Mesendoderm (in vitro differentiated cells): Measurements from ENCODE around the gene ATP6V0C.

Experiments used
- DNase-seq: peaks from one replicate; pipeline ENCODE4 v3.0.0; 2013
- H2AK5ac ChIP-seq: 2 replicates; pipeline ENCODE4 v1.6.1; 2013; ENCODE audit warnings: low read length, inconsistent platforms
- H2BK120ac ChIP-seq: 2 replicates; pipeline ENCODE4 v1.6.1; 2013; ENCODE audit warnings: low read depth, mild to moderate bottlenecking, low read length, moderate library complexity, mixed read lengths
- H2BK15ac ChIP-seq: replicated peaks from 2 replicates; pipeline ENCODE4 v1.6.1; 2013; ENCODE audit warnings: low read depth, mild to moderate bottlenecking, moderate library complexity
- H2BK5ac ChIP-seq: 2 replicates; pipeline ENCODE4 v1.6.1; 2013; ENCODE audit warnings: low read length, inconsistent platforms
- H3K18ac ChIP-seq: 2 replicates; pipeline ENCODE4 v1.6.1; 2013; ENCODE audit warnings: mild to moderate bottlenecking, low read length, mixed read lengths
- H3K23ac ChIP-seq: one replicate; pipeline ENCODE4 v1.6.1; 2013; ENCODE audit warnings: low read length
- H3K27ac ChIP-seq: 2 replicates; pipeline ENCODE4 v1.5.1; 2013; ENCODE audit warnings: low read depth, mild to moderate bottlenecking, inconsistent platforms, low read length, moderate library complexity
- H3K27me3 ChIP-seq: 2 replicates; pipeline ENCODE4 v1.6.1; 2013; ENCODE audit warnings: low read length, control low read depth, mild to moderate bottlenecking, inconsistent platforms; ENCODE audit not compliant: insufficient read depth, poor library complexity
- H3K36me3 ChIP-seq: 2 replicates; pipeline ENCODE4 v1.6.1; 2013; ENCODE audit warnings: low read length, inconsistent platforms; ENCODE audit not compliant: control insufficient read depth, insufficient read depth
- H3K4ac ChIP-seq: one replicate; pipeline ENCODE4 v1.6.1; 2013; ENCODE audit warnings: low read depth, mild to moderate bottlenecking, low read length, moderate library complexity
- H3K4me1 ChIP-seq: 2 replicates; pipeline ENCODE4 v1.6.1; 2013; ENCODE audit warnings: low read depth, low read length, inconsistent platforms; ENCODE audit not compliant: control insufficient read depth
- H3K4me2 ChIP-seq: 2 replicates; pipeline ENCODE4 v1.6.1; 2013; ENCODE audit warnings: low read length
- H3K4me3 ChIP-seq: 2 replicates; pipeline ENCODE4 v1.5.1; 2013; ENCODE audit warnings: mild to moderate bottlenecking, low read length
- H3K56ac ChIP-seq: one replicate; pipeline ENCODE4 v1.6.1; 2013; ENCODE audit warnings: low read length
- H3K79me1 ChIP-seq: 2 replicates; pipeline ENCODE4 v1.6.1; 2013; ENCODE audit warnings: low read length, inconsistent platforms
- H3K79me2 ChIP-seq: 2 replicates; pipeline ENCODE4 v1.6.1; 2013; ENCODE audit warnings: mild to moderate bottlenecking, low read length; ENCODE audit not compliant: control insufficient read depth, insufficient read depth
- H3K9ac ChIP-seq: 2 replicates; pipeline ENCODE4 v1.6.1; 2013; ENCODE audit warnings: low read length, inconsistent platforms
- H4K5ac ChIP-seq: one replicate; pipeline ENCODE4 v1.6.1; 2013; ENCODE audit warnings: low read length
- H4K8ac ChIP-seq: one replicate; pipeline ENCODE4 v1.6.1; 2013; ENCODE audit warnings: low read depth, mild to moderate bottlenecking, control low read depth, low read length, moderate library complexity
- WGBS: extraction: QIAGEN DNeasy Blood & Tissue Kit; methylation state at CpG from one replicate; pipeline ENCODE4 v1.1.7; 2013; ENCODE audit warnings: low lambda C conversion rate, missing lambda C conversion rate; ENCODE audit not compliant: insufficient coverage; ENCODE audit errors: extremely low coverage; 5-methylcytosine and 5-hydroxymethylcytosine counted together

ATP6V0C gene

GRCh38 chr16:2482708-2483534 is 30.8 kb upstream of the ATP6V0C start:
- H3K4me3 ChIP-seq, result no peak overlapping the region
- no peak overlapping the region for H3K4ac ChIP-seq
- DNase-seq, result no peak
- H4K8ac ChIP-seq, result no peak overlapping the region
- H2BK15ac ChIP-seq, result no peak overlapping the region
- no peak overlapping the region for H3K27ac ChIP-seq
- no peak overlapping the region for H3K56ac ChIP-seq
- WGBS, result no CpG with 5 or more reads among the region's 32 CpGs
- no peak overlapping the region for H2AK5ac ChIP-seq
- H2BK5ac ChIP-seq, result no peak overlapping the region
- H3K27me3 ChIP-seq, result no peaks in the 10 kb centered on the region
- no peak overlapping the region for H3K23ac ChIP-seq
- H3K36me3 ChIP-seq, result no peaks in the 10 kb centered on the region
- no peak overlapping the region for H3K9ac ChIP-seq
- no peaks in the 10 kb centered on the region for H3K4me1 ChIP-seq
- no peak overlapping the region for H3K18ac ChIP-seq
- H4K5ac ChIP-seq, result no peak overlapping the region
- no peaks in the 10 kb centered on the region for H3K79me2 ChIP-seq
- no peak overlapping the region for H3K4me2 ChIP-seq
- H2BK120ac ChIP-seq, result no peak overlapping the region
- no peaks in the 10 kb centered on the region for H3K79me1 ChIP-seq

- no CpG with 5 or more reads among the region's 16 CpGs for WGBS
- Histone ChIP-seq H3K79me1 (no peaks in the 10 kb centered on the region), H4K5ac (no peak overlapping the region), H3K4me2 (no peak overlapping the region), H2AK5ac (no peak overlapping the region), H3K36me3 (no peaks in the 10 kb centered on the region), H2BK5ac (no peak overlapping the region), H3K23ac (no peak overlapping the region), H3K9ac (no peak overlapping the region), H2BK120ac (no peak overlapping the region), H2BK15ac (no peak overlapping the region), H3K79me2 (no peaks in the 10 kb centered on the region), H3K27me3 (no peaks in the 10 kb centered on the region), H3K4ac (no peak overlapping the region), H4K8ac (no peak overlapping the region), H3K27ac (no peak overlapping the region), H3K4me3 (no peak overlapping the region), H3K18ac (no peak overlapping the region), H3K4me1 (no peaks in the 10 kb centered on the region), H3K56ac (no peak overlapping the region)
- DNase-seq, result no peak
Observed at GRCh38 chr16:2483939-2484897, 29.5 kb upstream of the ATP6V0C start.

GRCh38 chr16:2484898-2485508 is 28.7 kb upstream of the ATP6V0C start:
- Histone ChIP-seq H2BK15ac (no peak overlapping the region), H3K79me1 (no peaks in the 10 kb centered on the region), H2BK5ac (no peak overlapping the region), H3K4ac (no peak overlapping the region), H3K27ac (no peak overlapping the region), H3K4me2 (no peak overlapping the region), H3K23ac (no peak overlapping the region), H3K18ac (no peak overlapping the region), H3K56ac (no peak overlapping the region), H3K36me3 (no peaks in the 10 kb centered on the region), H2BK120ac (no peak overlapping the region), H3K9ac (no peak overlapping the region), H2AK5ac (no peak overlapping the region), H4K8ac (no peak overlapping the region), H3K79me2 (no peaks in the 10 kb centered on the region), H3K4me1 (no peaks in the 10 kb centered on the region), H4K5ac (no peak overlapping the region), H3K27me3 (no peaks in the 10 kb centered on the region), H3K4me3 (no peak overlapping the region)
- no peak for DNase-seq
- WGBS, result no CpG with 5 or more reads among the region's 13 CpGs

GRCh38 chr16:2485811-2486507 is 27.8 kb upstream of the ATP6V0C start:
- no CpG with 5 or more reads among the region's 33 CpGs for WGBS
- H3K56ac ChIP-seq, result no peak overlapping the region
- no peak overlapping the region for H2BK15ac ChIP-seq
- H3K9ac ChIP-seq, result no peak overlapping the region
- H4K8ac ChIP-seq, result no peak overlapping the region
- H3K79me1 ChIP-seq, result no peaks in the 10 kb centered on the region
- no peak overlapping the region for H3K4me3 ChIP-seq
- no peaks in the 10 kb centered on the region for H3K27me3 ChIP-seq
- no peaks in the 10 kb centered on the region for H3K79me2 ChIP-seq
- no peak overlapping the region for H2BK120ac ChIP-seq
- no peak overlapping the region for H3K4me2 ChIP-seq
- H3K18ac ChIP-seq, result no peak overlapping the region
- DNase-seq, result no peak
- H3K23ac ChIP-seq, result no peak overlapping the region
- H3K4ac ChIP-seq, result no peak overlapping the region
- H3K4me1 ChIP-seq, result no peaks in the 10 kb centered on the region
- H2BK5ac ChIP-seq, result no peak overlapping the region
- H3K27ac ChIP-seq, result no peak overlapping the region
- H4K5ac ChIP-seq, result no peak overlapping the region
- H3K36me3 ChIP-seq, result no peaks in the 10 kb centered on the region
- no peak overlapping the region for H2AK5ac ChIP-seq

GRCh38 chr16:2486645-2487516 is 26.9 kb upstream of the ATP6V0C start:
- no peak overlapping the region for H3K4me3 ChIP-seq
- no peaks in the 10 kb centered on the region for H3K4me1 ChIP-seq
- no peak overlapping the region for H3K9ac ChIP-seq
- H3K4ac ChIP-seq, result no peak overlapping the region
- no peaks in the 10 kb centered on the region for H3K79me2 ChIP-seq
- no peak overlapping the region for H3K56ac ChIP-seq
- no peaks in the 10 kb centered on the region for H3K79me1 ChIP-seq
- no peak overlapping the region for H2AK5ac ChIP-seq
- no peak overlapping the region for H4K8ac ChIP-seq
- WGBS, result no CpG with 5 or more reads among the region's 29 CpGs
- H3K4me2 ChIP-seq, result no peak overlapping the region
- H2BK15ac ChIP-seq, result no peak overlapping the region
- no peak overlapping the region for H3K18ac ChIP-seq
- no peaks in the 10 kb centered on the region for H3K27me3 ChIP-seq
- H3K36me3 ChIP-seq, result no peaks in the 10 kb centered on the region
- no peak overlapping the region for H2BK5ac ChIP-seq
- no peak overlapping the region for H3K27ac ChIP-seq
- no peak overlapping the region for H3K23ac ChIP-seq
- no peak overlapping the region for H2BK120ac ChIP-seq
- no peak for DNase-seq
- no peak overlapping the region for H4K5ac ChIP-seq
